Upper lobe of left lung (tissue), 6 donors: Measurements from ENCODE around the gene EPOP. TPM values are rescaled to one million over a fixed set of nuclear protein-coding genes. Genes with fewer than 3 reads are reported as not detected.
"Not testable (repeated sequence)": the region's sequence is repeated elsewhere in the genome, so short reads cannot be mapped to it uniquely, and the experiment has no call there.

Source experiments
- ATAC-seq, 2 donors: fragments of 200-7000 bp; cut with Tn5 transposase; one replicate each; pipeline ENCODE4 v1.9.1; 2022; ENCODE audit warnings: mild to moderate bottlenecking in 2 of 2, moderate library complexity in 2 of 2; ENCODE audit not compliant: low FRiP score in 2 of 2
- DNase-seq, 2 donors: peaks; one replicate each; pipeline ENCODE4 v3.0.0-alpha.2; 2019 to 2020
- H3K27ac ChIP-seq, 4 donors: fragments of 200-600 bp; sonication (generic); one replicate each; pipeline ENCODE4 v1.5.1; 2016 to 2019
- H3K27me3 ChIP-seq, 4 donors: fragments of 200-600 bp; sonication (generic); one replicate each; pipeline ENCODE4 v1.5.1; 2017 to 2019
- H3K36me3 ChIP-seq, 4 donors: fragments of 200-600 bp; sonication (generic); one replicate each; pipeline ENCODE4 v1.5.1; 2016 to 2019
- H3K4me1 ChIP-seq, 4 donors: fragments of 200-600 bp; sonication (generic); one replicate each; pipeline ENCODE4 v1.5.1; 2018 to 2019
- H3K4me3 ChIP-seq, 4 donors: fragments of 200-600 bp; sonication (generic); one replicate each; pipeline ENCODE4 v1.5.1; 2017 to 2019; ENCODE audit warnings: mild to moderate bottlenecking in 2 of 4, moderate library complexity in 1 of 4
- H3K9me3 ChIP-seq, 4 donors: fragments of 200-600 bp; sonication (generic); one replicate each; pipeline ENCODE4 v1.5.1; 2018 to 2019
- EP300 ChIP-seq, 4 donors: sonication (generic); formaldehyde crosslinking; IDR thresholded peaks; one replicate each; pipeline ENCODE4 v1.5.1; 2017; ENCODE audit warnings: antibody characterized with exemption in 4 of 4, control low read depth in 2 of 4
- POLR2A ChIP-seq, 4 donors: fragments of 450-650 bp; IDR thresholded peaks; one replicate each; pipeline ENCODE4 v1.5.1; 2016 to 2017; ENCODE audit warnings: antibody characterized with exemption in 4 of 4, mild to moderate bottlenecking in 2 of 4
- POLR2AphosphoS5 ChIP-seq, 2 donors: sonication (generic); formaldehyde crosslinking; IDR thresholded peaks; one replicate each; pipeline ENCODE4 v1.5.1; 2017; ENCODE audit warnings: antibody characterized with exemption in 2 of 2
- WGBS, 2 donors: methylation state at CpG; one replicate each; pipeline ENCODE4 v1.1.5; 2017 to 2018; 5-methylcytosine and 5-hydroxymethylcytosine counted together
- small RNA-seq, 4 donors: library from RNA; depleted of rRNA; stranded (forward); fragments of <200 nt; gene quantifications; one replicate each; pipeline ENCODE3, GENCODE V24; 2016
- total RNA-seq, 6 donors: library from RNA; depleted of rRNA in 4 of 6; stranded (reverse); fragments of >200 nt in 4 of 6; gene quantifications; one replicate each; pipeline versions ENCODE4 v1.1.0 to v1.2.1, GENCODE V29; 2016 to 2021
- TF ChIP-seq, protein P1 (sequence below), 6 experiments: fragments of 450-650 bp in 4 of 6; fragments of 200-600 bp in 2 of 6; sonication (generic) in 2 of 6; IDR thresholded peaks; one replicate each; pipeline ENCODE4 v1.5.1; 2016 to 2019; ENCODE audit warnings: antibody characterized with exemption in 6 of 6
- donor health status: DM: no; HTN: no; CAD: no; lungs with moderate emphysema.
- donor health status: DM: no; HTN: yes; CAD: no; lungs with severe emphysema.

EPOP gene
- total RNA-seq, 6 donors from 2014 or later, result 1.1 to 2.3 (median 1.8) TPM

DNA sequence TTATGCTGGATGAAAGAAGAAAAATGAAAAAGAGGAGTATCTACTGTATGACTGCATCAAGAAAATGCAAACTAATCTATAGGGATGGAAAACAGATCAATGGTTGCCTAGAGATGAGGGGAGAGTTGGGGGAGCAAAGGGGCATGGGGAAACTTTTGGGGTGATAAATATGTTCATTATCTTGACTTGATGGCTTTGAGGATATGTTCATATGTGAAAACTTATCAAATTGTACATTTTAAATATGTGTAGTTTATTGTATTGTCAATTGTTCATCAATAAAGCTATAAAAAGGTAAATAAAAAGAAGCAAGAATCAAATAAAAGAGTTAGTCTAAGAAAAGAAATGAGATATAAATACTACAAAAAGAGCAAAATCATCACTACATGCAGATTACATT lies 49.3 kb downstream of the EPOP start:
- no peak overlapping the region for H3K27ac ChIP-seq
- no peak for DNase-seq
- no peaks in the 10 kb centered on the region for H3K9me3 ChIP-seq
- no peaks in the 10 kb centered on the region for H3K4me1 ChIP-seq
- no peak overlapping the region for H3K4me3 ChIP-seq
- no peaks in the 10 kb centered on the region for H3K36me3 ChIP-seq
- no peaks in the 10 kb centered on the region for H3K27me3 ChIP-seq
- ATAC-seq, result no peak
- TF ChIP-seq POLR2AphosphoS5 (IDR thresholded peaks at IDR 0.05) (no peak), POLR2A (IDR thresholded peaks at IDR 0.05) (no peak), EP300 (IDR thresholded peaks at IDR 0.05) (no peak)
- TF ChIP-seq, protein P1, sequence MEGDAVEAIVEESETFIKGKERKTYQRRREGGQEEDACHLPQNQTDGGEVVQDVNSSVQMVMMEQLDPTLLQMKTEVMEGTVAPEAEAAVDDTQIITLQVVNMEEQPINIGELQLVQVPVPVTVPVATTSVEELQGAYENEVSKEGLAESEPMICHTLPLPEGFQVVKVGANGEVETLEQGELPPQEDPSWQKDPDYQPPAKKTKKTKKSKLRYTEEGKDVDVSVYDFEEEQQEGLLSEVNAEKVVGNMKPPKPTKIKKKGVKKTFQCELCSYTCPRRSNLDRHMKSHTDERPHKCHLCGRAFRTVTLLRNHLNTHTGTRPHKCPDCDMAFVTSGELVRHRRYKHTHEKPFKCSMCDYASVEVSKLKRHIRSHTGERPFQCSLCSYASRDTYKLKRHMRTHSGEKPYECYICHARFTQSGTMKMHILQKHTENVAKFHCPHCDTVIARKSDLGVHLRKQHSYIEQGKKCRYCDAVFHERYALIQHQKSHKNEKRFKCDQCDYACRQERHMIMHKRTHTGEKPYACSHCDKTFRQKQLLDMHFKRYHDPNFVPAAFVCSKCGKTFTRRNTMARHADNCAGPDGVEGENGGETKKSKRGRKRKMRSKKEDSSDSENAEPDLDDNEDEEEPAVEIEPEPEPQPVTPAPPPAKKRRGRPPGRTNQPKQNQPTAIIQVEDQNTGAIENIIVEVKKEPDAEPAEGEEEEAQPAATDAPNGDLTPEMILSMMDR (IDR thresholded peaks at IDR 0.05), result no peak

DNA sequence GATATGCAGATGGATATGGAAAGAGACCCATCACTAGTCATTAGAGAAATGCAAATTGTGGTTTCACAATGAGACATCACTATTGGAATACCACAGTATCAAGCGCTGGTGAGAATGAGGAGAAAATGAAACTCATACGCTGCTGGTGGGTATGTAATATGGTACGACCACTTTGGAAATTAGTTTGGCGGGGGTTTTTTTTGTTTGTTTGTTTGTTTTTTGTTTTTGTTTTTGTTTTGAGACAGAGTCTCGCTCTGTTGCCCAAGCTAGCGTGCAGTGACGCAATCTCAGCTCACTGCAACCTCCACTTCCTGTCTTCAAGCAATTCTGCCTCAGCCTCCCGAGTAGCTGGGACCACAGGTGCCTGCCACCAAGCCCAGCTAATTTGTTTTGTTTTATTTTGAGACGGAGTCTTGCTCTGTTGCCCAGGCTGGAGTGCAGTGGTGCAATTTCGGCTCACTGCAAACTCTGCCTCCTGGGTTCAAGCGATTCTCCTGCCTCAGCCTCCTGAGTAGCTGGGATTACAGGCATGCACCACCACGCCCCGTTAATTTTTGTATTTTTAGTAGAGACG lies 49.9 kb downstream of the EPOP start:
- H3K4me1 ChIP-seq, DNase-seq, H3K4me3 ChIP-seq, H3K27me3 ChIP-seq, H3K27ac ChIP-seq, H3K36me3 ChIP-seq, H3K9me3 ChIP-seq, ATAC-seq: not testable (repeated sequence)
- 77 to 79% methylated on average over 14 of the region's 14 CpGs for WGBS, 2 donors

Small RNA genes lying within 50 kb of the gene (small RNA-seq; reads per million reads assigned to genes)
- gene MIR4726 (0 reads per million in 4 donors), gene MIR4734 (0 to 1.4 (median 0.03) reads per million in 4 donors)

Other genes with a start within 250 kb of the EPOP start
- 100 to 1,000 TPM in 1 of 6 donors, 10 to 100 TPM in 5; 30.4 to 104 (median 70.1) TPM for gene ARHGAP23, start 246.5 kb downstream of the EPOP start, total RNA-seq
- gene SRCIN1, start 69.0 kb downstream of the EPOP start, total RNA-seq, result 10 to 100 TPM in 2 of 6 donors, 1 to 10 TPM in 4; 1.6 to 16.6 (median 5.6) TPM
- 100 to 1,000 TPM in 4 of 6 donors, 10 to 100 TPM in 2; 69.2 to 305 (median 122) TPM for gene MLLT6, start 30.3 kb upstream of the EPOP start, total RNA-seq
- 10 to 100 TPM in 4 of 6 donors, 1 to 10 TPM in 2; 6.3 to 49.7 (median 15.9) TPM for gene CISD3, start 55.4 kb upstream of the EPOP start, total RNA-seq
- gene PCGF2, start 73.4 kb upstream of the EPOP start, total RNA-seq, result 10 to 100 TPM; 14.6 to 51.7 (median 31.9) TPM
- gene PSMB3, start 77.8 kb upstream of the EPOP start, total RNA-seq, result 100 to 1,000 TPM in 2 of 6 donors, 10 to 100 TPM in 4; 61.8 to 157 (median 79.2) TPM
- 10 to 100 TPM; 36.3 to 67.1 (median 38.8) TPM for gene PIP4K2B, start 124.6 kb upstream of the EPOP start, total RNA-seq
- 100 to 1,000 TPM in 1 of 6 donors, 10 to 100 TPM in 5; 21.3 to 118 (median 29.5) TPM for gene CWC25, start 150.4 kb upstream of the EPOP start, total RNA-seq
- gene RPL23, start 178.8 kb upstream of the EPOP start, total RNA-seq, result 1,000 to 10,000 TPM in 4 of 6 donors, 100 to 1,000 TPM in 2; 542 to 1,288 (median 1,062) TPM
- gene LASP1, start 195.1 kb upstream of the EPOP start, total RNA-seq, result 100 to 1,000 TPM in 5 of 6 donors, 10 to 100 TPM in 1; 97.9 to 168 (median 149) TPM